ENCODE data around the gene DHX29.
"Not testable (repeated sequence)": the region's sequence is repeated elsewhere in the genome, so short reads cannot be mapped to it uniquely, and the experiment has no call there.

The DHX29 gene

DNA sequence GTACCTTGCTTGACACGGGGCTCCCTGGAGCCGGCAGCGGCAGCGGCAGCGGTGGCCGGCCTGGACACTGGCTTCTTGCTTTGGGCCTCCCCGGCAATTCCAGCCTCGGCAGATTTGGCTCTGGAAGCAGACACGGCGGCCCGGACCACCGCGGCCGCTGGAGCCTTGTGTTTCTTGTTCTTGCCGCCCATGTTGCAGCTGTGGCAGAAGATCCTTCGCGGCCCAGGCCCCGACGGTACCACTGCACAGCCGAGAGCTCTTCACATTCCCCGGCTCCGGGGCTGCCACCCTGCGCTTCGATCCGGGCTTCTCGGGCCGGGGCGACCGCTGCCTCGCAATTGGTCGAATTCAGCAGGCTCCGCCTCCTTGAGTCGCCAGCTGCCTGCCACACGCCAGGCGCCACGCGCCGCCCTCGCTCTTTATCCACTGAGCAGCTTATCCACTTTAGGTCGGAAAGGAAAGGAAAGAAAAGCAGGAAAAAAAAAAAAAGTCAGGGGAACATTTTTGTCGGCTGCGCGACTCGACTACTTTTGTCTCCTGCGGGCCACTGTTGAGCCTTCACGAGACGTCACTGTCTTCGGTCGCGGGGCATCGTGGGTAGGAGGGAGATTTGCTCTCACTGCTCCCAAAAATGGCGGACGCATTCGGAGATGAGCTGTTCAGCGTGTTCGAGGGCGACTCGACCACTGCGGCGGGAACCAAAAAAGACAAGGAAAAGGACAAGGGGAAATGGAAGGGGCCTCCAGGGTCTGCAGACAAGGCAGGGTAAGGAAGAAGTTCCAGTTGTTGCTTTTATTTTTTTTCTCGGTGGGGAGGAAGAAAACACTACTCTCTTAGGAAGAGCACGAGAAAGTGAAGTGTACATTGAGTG lies at the start of gene DHX29, which contains the start of gene MTREX:
DHX29 (minus strand) TSS at position 312 of the 871 bp plus-strand sequence; CDS start at position 191, 121 bp downstream.
MTREX (plus strand) TSS at position 607 of the 871 bp plus-strand sequence; CDS start at position 632, 25 bp downstream.
- DNase-seq (ENCODE audit: low spot score), result peak; percentile 90

- DNase-seq (ENCODE audit: low spot score), result no peak
Observed at GRCh38 chr5:55356896-55357295, 49.4 kb upstream of the DHX29 start.

DNA sequence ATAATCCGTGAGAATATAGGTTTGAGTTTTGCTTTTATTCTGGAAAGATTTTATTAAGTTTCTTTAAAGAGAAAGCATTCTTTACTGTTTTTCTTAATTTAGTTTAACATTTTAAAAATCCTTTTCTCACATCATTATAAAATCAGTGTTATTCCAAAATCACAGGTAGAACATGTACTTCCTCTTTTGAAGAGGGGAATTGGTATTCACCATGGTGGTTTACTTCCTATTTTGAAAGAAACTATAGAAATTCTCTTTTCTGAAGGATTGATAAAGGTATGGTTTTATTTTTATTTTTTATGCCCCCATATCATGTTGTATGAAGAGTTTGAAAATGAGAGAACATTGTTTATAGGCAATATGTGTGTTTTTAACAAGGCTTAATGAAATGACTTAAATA lies 43.3 kb upstream of the DHX29 start:
- no peak for DNase-seq (ENCODE audit: low spot score)

GRCh38 chr5:55347786-55348185 lies 40.3 kb upstream of the DHX29 start:
- DNase-seq (ENCODE audit: low spot score), result no peak

GRCh38 chr5:55345327-55345726 lies 37.8 kb upstream of the DHX29 start:
- DNase-seq (ENCODE audit: low spot score), result no peak

GRCh38 chr5:55344392-55344992 lies 37.0 kb upstream of the DHX29 start:
- DNase-seq (ENCODE audit: low spot score), result peak; percentile 76

DNA sequence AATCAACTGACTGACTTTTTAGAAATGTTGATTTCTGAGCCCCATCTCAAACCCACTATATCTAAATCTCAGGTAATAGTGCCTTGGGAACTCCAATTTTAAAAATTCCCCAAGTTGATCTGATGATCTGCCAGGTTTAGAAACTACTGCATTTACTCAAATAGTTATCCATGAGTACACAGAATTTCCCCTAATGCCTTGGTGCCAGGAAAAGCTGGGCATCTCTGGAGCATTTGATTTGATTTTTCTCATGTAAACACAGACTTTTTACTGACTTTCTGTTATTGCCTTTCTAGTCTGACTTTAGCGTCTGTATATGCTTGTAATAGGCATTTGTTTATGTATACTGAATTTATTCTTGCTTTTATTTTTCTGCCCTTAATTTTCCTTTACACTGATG lies 36.1 kb upstream of the DHX29 start:
- DNase-seq (ENCODE audit: low spot score), result no peak

DNA sequence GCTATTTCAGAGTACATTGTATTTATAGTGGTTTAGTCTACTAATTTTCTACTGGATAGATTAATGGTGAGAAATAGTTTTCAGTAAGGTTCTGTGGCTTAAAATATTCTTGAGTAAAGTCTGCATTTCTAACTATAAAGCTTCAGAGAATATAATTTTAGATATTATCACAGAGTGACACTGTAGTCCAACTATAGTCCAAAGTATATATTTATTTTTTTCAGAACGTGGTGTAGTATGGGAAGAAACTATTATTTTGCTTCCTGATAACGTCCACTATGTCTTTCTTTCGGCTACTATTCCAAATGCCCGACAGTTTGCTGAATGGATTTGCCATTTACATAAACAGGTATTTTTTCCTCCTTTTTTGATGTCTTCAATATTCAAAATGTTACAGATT lies 35.6 kb upstream of the DHX29 start:
- DNase-seq (ENCODE audit: low spot score), result no peak

- DNase-seq (ENCODE audit: low spot score), result no peak
Observed at GRCh38 chr5:55338810-55339243, 31.3 kb upstream of the DHX29 start.

- no peak for DNase-seq (ENCODE audit: low spot score)
Observed at GRCh38 chr5:55338092-55338613, 30.7 kb upstream of the DHX29 start.

DNA sequence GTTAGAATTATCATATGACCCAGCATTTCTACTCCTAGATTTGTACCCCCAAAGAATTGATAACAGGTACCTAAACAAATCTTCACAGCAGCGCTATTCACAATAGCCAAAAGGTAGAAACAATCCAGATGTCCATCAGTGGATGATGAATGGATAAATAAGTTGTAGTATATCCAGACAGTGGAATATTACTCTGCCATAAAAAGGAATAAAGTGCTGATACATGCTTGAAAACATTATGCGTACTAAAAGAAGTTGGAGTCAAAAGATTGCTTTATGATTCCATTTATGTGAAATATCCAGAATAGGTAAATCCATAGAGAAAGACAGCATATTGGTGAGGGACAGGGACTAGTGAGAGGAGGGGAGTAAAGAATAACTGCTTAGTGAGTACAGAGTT lies 26.3 kb upstream of the DHX29 start:
- no peak for DNase-seq (ENCODE audit: low spot score)

DNA sequence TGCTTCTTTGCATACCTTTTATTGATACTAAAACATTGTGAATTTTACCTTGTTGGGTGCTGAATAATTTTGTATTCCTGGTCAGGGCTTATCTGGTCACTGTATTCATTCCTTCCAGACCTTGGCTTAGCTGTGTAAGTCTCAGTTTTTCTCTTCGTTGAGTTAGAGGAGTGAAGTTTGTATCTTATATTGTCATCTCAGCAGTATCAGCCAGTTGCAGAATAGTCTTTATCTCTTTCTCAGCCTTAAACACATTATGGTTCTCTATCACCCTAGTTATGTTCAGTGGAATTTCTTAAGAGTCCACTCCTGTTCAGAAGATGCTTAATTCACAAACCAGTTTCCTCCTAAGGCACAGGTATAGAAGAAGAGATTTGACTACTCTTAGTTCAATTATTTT lies 25.5 kb upstream of the DHX29 start:
- no peak for DNase-seq (ENCODE audit: low spot score)

DNA sequence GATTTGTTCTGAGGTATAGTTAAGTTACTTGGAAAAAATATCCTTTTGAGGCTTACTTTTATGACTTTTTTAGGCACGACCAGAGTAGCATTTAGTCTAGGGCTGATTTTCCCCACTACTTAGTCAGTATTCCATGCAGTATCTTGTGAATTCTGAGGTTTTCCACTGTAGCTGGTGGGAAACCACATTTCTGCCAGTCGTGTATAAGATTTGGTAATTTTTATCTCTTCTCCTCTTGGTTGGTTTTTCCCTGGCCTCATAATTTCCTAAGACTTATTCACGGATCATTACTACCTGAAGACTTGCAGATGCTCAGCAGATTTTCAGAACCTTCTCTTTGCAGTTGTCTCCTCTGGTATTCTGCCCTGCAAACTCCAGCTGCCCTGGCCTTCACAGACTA lies 23.8 kb upstream of the DHX29 start:
- DNase-seq (ENCODE audit: low spot score), result no peak

DNA sequence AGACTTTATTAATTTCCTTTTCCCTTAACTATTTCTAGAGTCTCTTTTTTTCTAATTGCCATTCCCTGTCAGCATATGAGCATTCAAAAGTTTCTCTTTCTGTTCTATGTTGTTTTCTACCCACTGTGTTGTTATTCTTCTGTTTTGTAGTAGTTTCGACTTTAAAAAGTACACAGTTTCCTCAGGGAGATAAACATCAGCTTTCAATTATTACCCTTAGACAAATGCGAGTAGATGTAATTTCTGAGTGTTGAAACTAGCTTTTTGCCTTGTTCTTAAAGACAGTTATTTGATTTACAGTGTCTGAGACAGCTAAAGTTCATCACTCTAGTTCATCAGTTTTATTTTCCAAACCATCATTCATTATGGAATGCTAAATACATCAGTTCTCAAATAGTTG lies 19.8 kb upstream of the DHX29 start:
- DNase-seq (ENCODE audit: low spot score), result no peak

DNA sequence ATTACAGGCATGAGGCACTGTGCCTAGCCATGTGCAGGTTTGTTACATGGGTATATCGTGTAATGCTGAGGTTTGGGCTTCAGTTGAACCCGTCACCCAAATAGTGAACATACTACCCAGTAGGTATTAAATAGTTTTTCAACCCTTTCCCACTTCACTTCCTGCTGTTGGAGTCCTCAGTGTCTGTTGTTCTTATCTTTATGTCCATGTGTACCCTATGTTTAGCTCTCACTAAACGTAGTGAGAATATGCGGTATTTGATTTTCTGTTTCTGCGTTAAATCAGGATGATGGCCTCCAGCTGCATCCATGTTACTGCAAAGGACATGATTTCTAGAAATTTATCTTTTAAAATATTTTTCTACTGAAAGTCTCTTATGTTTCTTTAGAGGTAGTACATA lies 18.1 kb upstream of the DHX29 start:
- DNase-seq (ENCODE audit: low spot score), result no peak

GRCh38 chr5:55324815-55325418 lies 17.4 kb upstream of the DHX29 start:
- peak; percentile 46 for DNase-seq (ENCODE audit: low spot score)

DNA sequence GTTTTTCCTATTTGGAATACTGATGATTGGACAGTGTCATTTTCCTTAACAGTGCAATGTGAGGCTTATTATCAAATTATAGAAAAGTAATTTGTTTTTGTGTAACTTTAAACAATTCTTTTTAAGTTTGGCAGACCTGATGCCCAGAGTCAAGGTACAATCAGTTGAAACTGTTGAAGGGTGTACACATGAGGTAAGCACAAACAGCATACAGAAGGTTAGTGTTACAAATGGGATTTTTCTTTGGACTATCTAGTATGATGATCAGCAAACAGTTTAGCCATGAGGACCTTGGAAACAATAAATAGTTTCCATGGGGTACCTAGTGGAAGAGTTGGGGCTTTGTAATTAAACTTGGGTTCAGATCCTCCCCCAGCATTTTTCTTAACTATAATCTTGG lies 16.5 kb upstream of the DHX29 start:
- DNase-seq (ENCODE audit: low spot score), result no peak

DNA sequence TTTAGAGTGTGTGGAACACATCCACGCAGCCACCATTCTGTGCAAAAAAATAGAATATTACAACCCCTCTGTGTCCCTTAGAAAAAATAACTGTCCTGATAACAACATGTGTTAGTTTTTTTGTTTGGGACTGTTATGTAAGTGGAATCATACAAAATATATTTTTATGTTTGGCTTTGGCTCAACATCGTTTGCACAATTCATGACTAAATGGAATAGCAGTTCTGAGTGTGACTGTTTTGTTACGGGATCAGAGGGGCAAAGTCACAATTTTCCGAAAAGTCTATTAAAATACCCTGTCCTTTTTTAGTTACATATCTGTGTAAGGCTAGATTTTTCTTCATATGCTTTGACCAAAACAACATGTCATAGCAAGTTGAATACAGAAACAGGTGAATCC lies 13.1 kb upstream of the DHX29 start:
- DNase-seq (ENCODE audit: low spot score), result no peak

- DNase-seq (ENCODE audit: low spot score), result no peak
Observed at GRCh38 chr5:55319491-55319890, 12.0 kb upstream of the DHX29 start.

- not testable (repeated sequence) for DNase-seq (ENCODE audit: low spot score)
Observed at GRCh38 chr5:55318237-55318636, 10.7 kb upstream of the DHX29 start.

DNA sequence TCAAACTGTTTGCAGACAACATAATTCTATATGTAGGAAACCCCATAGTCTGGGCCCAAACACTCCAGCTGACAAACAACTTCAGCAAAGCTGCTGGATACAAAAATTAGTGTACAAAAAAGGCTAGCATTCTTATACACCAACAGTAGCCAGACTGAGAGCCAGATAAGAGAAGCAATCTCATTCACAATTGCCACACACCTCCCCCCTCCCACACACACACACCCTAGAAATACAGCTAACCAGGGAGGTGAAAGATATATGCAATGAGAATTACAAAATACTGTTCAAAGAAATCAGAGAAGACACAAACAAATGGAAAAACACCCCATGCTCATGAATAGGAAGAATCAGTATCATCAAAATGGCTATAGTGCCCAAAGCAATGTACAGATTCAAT lies 9.3 kb upstream of the DHX29 start:
- no peak for DNase-seq (ENCODE audit: low spot score)

DNA sequence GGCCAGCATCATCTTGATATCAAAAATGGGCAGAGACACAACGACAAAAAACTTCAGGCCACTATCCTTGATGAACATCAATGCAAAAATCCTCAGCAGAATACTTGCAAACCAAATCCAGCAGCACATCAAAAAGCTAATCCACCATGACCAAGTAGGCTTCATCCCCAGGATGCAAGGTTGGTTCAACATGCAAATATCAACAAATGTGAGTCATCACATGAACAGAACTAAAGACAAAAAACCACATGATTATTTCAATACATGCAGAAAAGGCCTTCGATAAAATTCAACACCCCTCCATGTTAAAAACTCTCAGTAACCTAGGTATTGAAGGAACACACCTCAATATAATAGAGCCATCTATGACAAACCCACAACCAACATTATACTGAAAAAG lies 8.8 kb upstream of the DHX29 start:
- DNase-seq (ENCODE audit: low spot score), result no peak

Data from CD4-positive, alpha-beta T cell treated with Interleukin-2 at 100 ng/mL for 4 hours (primary cell).